ENCODE measurements around the gene PDHX. TPM values are rescaled to one million over a fixed set of nuclear protein-coding genes. Genes with fewer than 3 reads are reported as not detected.

The PDHX gene
- total RNA-seq, 1 experiment from 2014 or later, result 85.4 TPM

- no peaks in the 10 kb centered on the region for H3K4me1 ChIP-seq
- TF ChIP-seq, protein P1, sequence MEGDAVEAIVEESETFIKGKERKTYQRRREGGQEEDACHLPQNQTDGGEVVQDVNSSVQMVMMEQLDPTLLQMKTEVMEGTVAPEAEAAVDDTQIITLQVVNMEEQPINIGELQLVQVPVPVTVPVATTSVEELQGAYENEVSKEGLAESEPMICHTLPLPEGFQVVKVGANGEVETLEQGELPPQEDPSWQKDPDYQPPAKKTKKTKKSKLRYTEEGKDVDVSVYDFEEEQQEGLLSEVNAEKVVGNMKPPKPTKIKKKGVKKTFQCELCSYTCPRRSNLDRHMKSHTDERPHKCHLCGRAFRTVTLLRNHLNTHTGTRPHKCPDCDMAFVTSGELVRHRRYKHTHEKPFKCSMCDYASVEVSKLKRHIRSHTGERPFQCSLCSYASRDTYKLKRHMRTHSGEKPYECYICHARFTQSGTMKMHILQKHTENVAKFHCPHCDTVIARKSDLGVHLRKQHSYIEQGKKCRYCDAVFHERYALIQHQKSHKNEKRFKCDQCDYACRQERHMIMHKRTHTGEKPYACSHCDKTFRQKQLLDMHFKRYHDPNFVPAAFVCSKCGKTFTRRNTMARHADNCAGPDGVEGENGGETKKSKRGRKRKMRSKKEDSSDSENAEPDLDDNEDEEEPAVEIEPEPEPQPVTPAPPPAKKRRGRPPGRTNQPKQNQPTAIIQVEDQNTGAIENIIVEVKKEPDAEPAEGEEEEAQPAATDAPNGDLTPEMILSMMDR (IDR thresholded peaks at IDR 0.05; ENCODE audit: insufficient read depth in 1 of 2, low read depth in 1 of 2, low read length in 1 of 2, severe bottlenecking in 1 of 2, unreplicated experiment in 1 of 2), result no peak
- no peaks in the 10 kb centered on the region for H3K27me3 Mint-ChIP-seq (ENCODE audit: insufficient read depth, unreplicated experiment)
- H3K36me3 ChIP-seq (ENCODE audit: control insufficient read depth, insufficient read depth, low read length), result no peaks in the 10 kb centered on the region
- intact Hi-C loops (cut with micrococcal nuclease; ENCODE audit: unreplicated experiment), result no loop called here
- no peak overlapping the region for H3K27ac Mint-ChIP-seq (ENCODE audit: unreplicated experiment)
- H3K4me1 Mint-ChIP-seq (ENCODE audit: low read depth, unreplicated experiment), result peaks cover 2% of the 10 kb centered on the region
- ChIA-PET POLR2A (no interaction called here), CTCF (no interaction called here)
- no peak for DNase-seq
- H3K9me3 ChIP-seq, result no peaks in the 10 kb centered on the region
- H3K4me3 Mint-ChIP-seq (ENCODE audit: unreplicated experiment), result no peak overlapping the region
- no TSS peak for BruUV-seq (replicated peaks)
- H3K9me3 Mint-ChIP-seq (ENCODE audit: unreplicated experiment), result peaks cover 1% of the 10 kb centered on the region
- H3K4me3 ChIP-seq (ENCODE audit: low read depth, low read length), result no peak overlapping the region
- H3K36me3 Mint-ChIP-seq (ENCODE audit: insufficient read depth, unreplicated experiment), result no peaks in the 10 kb centered on the region
- no peaks in the 10 kb centered on the region for H3K27me3 ChIP-seq (replicated peaks; ENCODE audit: control insufficient read depth, insufficient read depth, low read length)
Measured at GRCh38 chr11:35039076-35039475, 122.7 kb downstream of the PDHX start.

- H3K27ac Mint-ChIP-seq (ENCODE audit: unreplicated experiment), result no peak overlapping the region
- ChIA-PET POLR2A (no interaction called here), CTCF (no interaction called here)
- TF ChIP-seq, protein P1 (IDR thresholded peaks at IDR 0.05; ENCODE audit: insufficient read depth in 1 of 2, low read depth in 1 of 2, low read length in 1 of 2, severe bottlenecking in 1 of 2, unreplicated experiment in 1 of 2), result no peak
- peaks cover 3% of the 10 kb centered on the region for H3K4me1 ChIP-seq
- no peaks in the 10 kb centered on the region for H3K9me3 ChIP-seq
- no TSS peak for BruUV-seq (replicated peaks)
- no peaks in the 10 kb centered on the region for H3K36me3 ChIP-seq (ENCODE audit: control insufficient read depth, insufficient read depth, low read length)
- no peak for DNase-seq
- no peaks in the 10 kb centered on the region for H3K27me3 ChIP-seq (replicated peaks; ENCODE audit: control insufficient read depth, insufficient read depth, low read length)
- H3K27me3 Mint-ChIP-seq (ENCODE audit: insufficient read depth, unreplicated experiment), result no peaks in the 10 kb centered on the region
- no peak overlapping the region for H3K4me3 ChIP-seq (ENCODE audit: low read depth, low read length)
- H3K9me3 Mint-ChIP-seq (ENCODE audit: unreplicated experiment), result no peaks in the 10 kb centered on the region
- H3K4me1 Mint-ChIP-seq (ENCODE audit: low read depth, unreplicated experiment), result no peaks in the 10 kb centered on the region
- intact Hi-C loops (cut with micrococcal nuclease; ENCODE audit: unreplicated experiment), result no loop called here
- H3K36me3 Mint-ChIP-seq (ENCODE audit: insufficient read depth, unreplicated experiment), result no peaks in the 10 kb centered on the region
- H3K4me3 Mint-ChIP-seq (ENCODE audit: unreplicated experiment), result no peak overlapping the region
Measured at GRCh38 chr11:35040221-35040942, 124.0 kb downstream of the PDHX start.

- Mint-ChIP-seq H3K4me1 (ENCODE audit: low read depth, unreplicated experiment) (no peaks in the 10 kb centered on the region), H3K36me3 (ENCODE audit: insufficient read depth, unreplicated experiment) (no peaks in the 10 kb centered on the region), H3K4me3 (ENCODE audit: unreplicated experiment) (no peak overlapping the region), H3K27me3 (ENCODE audit: insufficient read depth, unreplicated experiment) (no peaks in the 10 kb centered on the region), H3K27ac (ENCODE audit: unreplicated experiment) (no peak overlapping the region), H3K9me3 (ENCODE audit: unreplicated experiment) (no peaks in the 10 kb centered on the region)
- no TSS peak for BruUV-seq (replicated peaks)
- ChIA-PET CTCF (no interaction called here), POLR2A (interaction anchor here (0.6 kb wide), 1 partner anchor 47 kb away, joined by 3 read pairs; no protein-coding TSS in a partner anchor)
- Histone ChIP-seq H3K27me3 (replicated peaks; ENCODE audit: control insufficient read depth, insufficient read depth, low read length) (no peaks in the 10 kb centered on the region), H3K4me3 (ENCODE audit: low read depth, low read length) (no peak overlapping the region), H3K4me1 (peaks cover 9% of the 10 kb centered on the region), H3K36me3 (ENCODE audit: control insufficient read depth, insufficient read depth, low read length) (no peaks in the 10 kb centered on the region), H3K9me3 (no peaks in the 10 kb centered on the region)
- TF ChIP-seq, protein P1 (IDR thresholded peaks at IDR 0.05; ENCODE audit: insufficient read depth in 1 of 2, low read depth in 1 of 2, low read length in 1 of 2, severe bottlenecking in 1 of 2, unreplicated experiment in 1 of 2), result no peak
- no peak for DNase-seq
- intact Hi-C loops (cut with micrococcal nuclease; ENCODE audit: unreplicated experiment), result no loop called here
Measured at GRCh38 chr11:35041070-35041554, 124.7 kb downstream of the PDHX start.

Data from Caco-2 (cell line).